Upper lobe of left lung (tissue), 4 donors: ENCODE measurements around the gene CMTR1.

ENCODE experiments used
- CTCF ChIP-seq, 6 experiments: fragments of 450-650 bp in 4 of 6; fragments of 200-600 bp in 2 of 6; sonication (generic) in 2 of 6; IDR thresholded peaks; one replicate each; pipeline ENCODE4 v1.5.1; 2016 to 2019; ENCODE audit warnings: antibody characterized with exemption in 6 of 6
- POLR2AphosphoS5 ChIP-seq, 2 donors: sonication (generic); formaldehyde crosslinking; IDR thresholded peaks; one replicate each; pipeline ENCODE4 v1.5.1; 2017; ENCODE audit warnings: antibody characterized with exemption in 2 of 2

- TF ChIP-seq CTCF (IDR thresholded peaks at IDR 0.05) (no peak), POLR2AphosphoS5 (IDR thresholded peaks at IDR 0.05) (no peak)
Observed at GRCh38 chr6:37490536-37491170, 57.6 kb downstream of the CMTR1 start.
